Retina (tissue), 1 donor: ENCODE measurements around the gene MYBPC2.
"Not testable (repeated sequence)": the region's sequence is repeated elsewhere in the genome, so short reads cannot be mapped to it uniquely, and the experiment has no call there.

ENCODE experiments used
- DNase-seq: peaks from one replicate; pipeline ENCODE4 v3.0.0-alpha.2; 2016

MYBPC2 gene

GRCh38 chr19:50460161-50460765, 27.6 kb downstream of the MYBPC2 start:
- DNase-seq = peak; percentile 49

- peak; percentile 85 for DNase-seq
These were observed 28.6 kb downstream of the MYBPC2 start for GRCh38 chr19:50461066-50461875.

GRCh38 chr19:50462970-50463369, 30.3 kb downstream of the MYBPC2 start:
- no peak for DNase-seq

- no peak for DNase-seq
These were observed 31.7 kb downstream of the MYBPC2 start for GRCh38 chr19:50464348-50464747.

- DNase-seq = no peak
These were observed 32.3 kb downstream of the MYBPC2 start for GRCh38 chr19:50465000-50465399.

GRCh38 chr19:50465986-50466705, 33.5 kb downstream of the MYBPC2 start:
- DNase-seq = peak; percentile 80

- DNase-seq = no peak
These were observed 34.0 kb downstream of the MYBPC2 start for GRCh38 chr19:50466706-50467039.

GRCh38 chr19:50467566-50467965, 34.9 kb downstream of the MYBPC2 start:
- no peak for DNase-seq

- no peak for DNase-seq
These were observed 36.1 kb downstream of the MYBPC2 start for GRCh38 chr19:50468818-50469217.

GRCh38 chr19:50473336-50473735, 40.6 kb downstream of the MYBPC2 start:
- not testable (repeated sequence) for DNase-seq

GRCh38 chr19:50475101-50475568, 42.4 kb downstream of the MYBPC2 start:
- no peak for DNase-seq

- DNase-seq = no peak
These were observed 43.1 kb downstream of the MYBPC2 start for GRCh38 chr19:50475736-50476223.

- peak; percentile 98 for DNase-seq
These were observed 43.7 kb downstream of the MYBPC2 start, which contains the start of the genes EMC10 and GARIN5A for GRCh38 chr19:50476224-50476906. EMC10 (plus strand) TSS chr19:50476507; CDS start chr19:50476545, 38 bp downstream. GARIN5A (minus strand) TSS chr19:50476848; CDS start chr19:50476388, 460 bp downstream.

GRCh38 chr19:50476907-50477238, 44.2 kb downstream of the MYBPC2 start:
- no peak for DNase-seq

- DNase-seq = no peak
These were observed 45.2 kb downstream of the MYBPC2 start for GRCh38 chr19:50477751-50478515.

- no peak for DNase-seq
These were observed 46.4 kb downstream of the MYBPC2 start for GRCh38 chr19:50478901-50479715.

GRCh38 chr19:50479761-50480251, 47.1 kb downstream of the MYBPC2 start:
- DNase-seq = no peak

- no peak for DNase-seq
These were observed 47.8 kb downstream of the MYBPC2 start for GRCh38 chr19:50480281-50481111.

GRCh38 chr19:50481351-50482149, 48.9 kb downstream of the MYBPC2 start:
- DNase-seq = no peak
